A549 (cell line): Measurements from ENCODE around the gene SLC25A10. TPM values are rescaled to one million over a fixed set of nuclear protein-coding genes. Genes with fewer than 3 reads are reported as not detected.

ENCODE experiments used
- ATAC-seq, 2 experiments: fragments of 200-7000 bp in 1 of 2; fragments of >200 bp in 1 of 2; cut with Nextera tagmentation in 1 of 2; cut with Tn5 transposase in 1 of 2; 3 replicates each; pipeline versions ENCODE4 v1.8.0 to v1.9.1; 2018 to 2020; ENCODE audit warnings: mild to moderate bottlenecking in 1 of 2, moderate library complexity in 1 of 2
- CTCF ChIA-PET: fragments of 300-600 bp; sonication (Branson Sonifier 250); formaldehyde crosslinking; extraction: SDS; loops from one replicate; lab custom pipeline; 2021; ENCODE audit warnings: antibody characterized with exemption, inconsistent platforms; lab: Yijun Ruan, JAX
- POLR2A ChIA-PET: fragments of 350-600 bp; formaldehyde crosslinking; extraction: SDS; loops from one replicate; lab custom pipeline; 2021; ENCODE audit warnings: antibody characterized with exemption, inconsistent platforms; lab: Yijun Ruan, JAX
- DNase-seq, 2 experiments: peaks; one replicate each; pipeline versions ENCODE4 v3.0.0 to v3.0.0-alpha.2; 2011 to 2016; ENCODE audit warnings: low read depth in 1 of 2, low spot score in 1 of 2
- FAIRE-seq: peaks from 2 replicates; lab custom pipeline; 2011; peaks lifted over from hg19 to GRCh38; lab: Jason Lieb, UNC
- H3K27ac ChIP-seq, 2 experiments: fragments of >200 bp; sonication (Bioruptor Twin); formaldehyde crosslinking; 3 replicates each; pipeline ENCODE4 v1.5.1; 2016 to 2017
- H3K4me1 ChIP-seq: fragments of >200 bp; sonication (Bioruptor Twin); formaldehyde crosslinking; 3 replicates; pipeline ENCODE4 v1.6.1; 2016
- H3K4me2 ChIP-seq: fragments of >200 bp; sonication (Bioruptor Twin); formaldehyde crosslinking; 3 replicates; pipeline ENCODE4 v1.6.1; 2016
- H3K4me3 ChIP-seq: fragments of >200 bp; sonication (Bioruptor Twin); formaldehyde crosslinking; 3 replicates; pipeline ENCODE4 v1.5.1; 2016
- H3K9me3 ChIP-seq: fragments of >200 bp; sonication (Bioruptor Twin); formaldehyde crosslinking; 3 replicates; pipeline ENCODE4 v1.6.1; 2016
- BCL3 ChIP-seq: fragments of >200 bp; sonication (Bioruptor Twin); formaldehyde crosslinking; IDR thresholded peaks from 3 replicates; pipeline ENCODE4 v1.6.1; 2016
- CEBPB ChIP-seq, 2 experiments: fragments of >200 bp in 1 of 2; sonication (Bioruptor Twin) in 1 of 2; formaldehyde crosslinking in 1 of 2; IDR thresholded peaks; 2 replicates each; pipeline ENCODE4 v1.6.1; 2012 to 2016
- EHMT2 ChIP-seq: fragments of 200-600 bp; sonication (generic); IDR thresholded peaks from 2 replicates; pipeline ENCODE4 v1.6.1; 2016; ENCODE audit warnings: antibody characterized with exemption, low read depth, mild to moderate bottlenecking, moderate library complexity
- ELK1 ChIP-seq: fragments of 150-350 bp; IDR thresholded peaks from 2 replicates; pipeline ENCODE4 v1.6.1; 2014; ENCODE audit warnings: low read depth, mild to moderate bottlenecking, low read length
- EP300 ChIP-seq, 2 experiments: fragments of >200 bp; sonication (Bioruptor Twin); formaldehyde crosslinking; IDR thresholded peaks; 2 replicates in 1 of 2; 3 replicates in 1 of 2; pipeline ENCODE4 v1.6.1; 2016 to 2017
- FOSB ChIP-seq: fragments of 250-450 bp; sonication (Bioruptor Pico); IDR thresholded peaks from 2 replicates; pipeline ENCODE4 v1.5.0; 2020; ENCODE audit warnings: mild to moderate bottlenecking, moderate library complexity
- HMGXB4 ChIP-seq: fragments of 250-450 bp; sonication (Bioruptor Pico); IDR thresholded peaks from 2 replicates; pipeline ENCODE4 v1.5.0; 2021; ENCODE audit warnings: mild to moderate bottlenecking, moderate library complexity, borderline replicate concordance
- JUNB ChIP-seq: fragments of >200 bp; sonication (Bioruptor Twin); formaldehyde crosslinking; IDR thresholded peaks from 2 replicates; pipeline ENCODE4 v1.6.1; 2016
- KDM1A ChIP-seq: fragments of 200-600 bp; sonication (generic); IDR thresholded peaks from 2 replicates; pipeline ENCODE4 v1.6.1; 2016; ENCODE audit warnings: low read depth, mild to moderate bottlenecking
- MAFK ChIP-seq: fragments of 450-650 bp; IDR thresholded peaks from 2 replicates; pipeline ENCODE4 v1.6.1; 2014; ENCODE audit not compliant: partially characterized antibody
- MYC ChIP-seq: IDR thresholded peaks from 2 replicates; pipeline ENCODE4 v1.6.1; 2012; ENCODE audit warnings: mild to moderate bottlenecking, inconsistent platforms, low read length, improper control_type of control experiment, borderline replicate concordance
- POLR2AphosphoS2 ChIP-seq: conservative IDR thresholded peaks from 2 replicates; pipeline ENCODE4 v1.6.1; 2012; ENCODE audit warnings: low read length, improper control_type of control experiment, inconsistent platforms
- RAD21 ChIP-seq, 2 experiments: fragments of >200 bp in 1 of 2; sonication (Bioruptor Twin) in 1 of 2; formaldehyde crosslinking in 1 of 2; IDR thresholded peaks in 1 of 2; conservative IDR thresholded peaks in 1 of 2; 2 replicates in 1 of 2; 3 replicates in 1 of 2; pipeline ENCODE4 v1.6.1; 2012 to 2018; ENCODE audit warnings: inconsistent platforms in 1 of 2
- RARB ChIP-seq: fragments of 250-450 bp; sonication (Bioruptor Pico); IDR thresholded peaks from 2 replicates; pipeline ENCODE4 v1.8.0; 2021; ENCODE audit warnings: mild to moderate bottlenecking, moderate library complexity
- RCOR1 ChIP-seq: fragments of 150-350 bp; IDR thresholded peaks from 2 replicates; pipeline ENCODE4 v1.6.1; 2014; ENCODE audit warnings: antibody characterized with exemption, low read length, low read depth
- RFX5 ChIP-seq: fragments of 450-650 bp; IDR thresholded peaks from 2 replicates; pipeline ENCODE4 v1.7.1; 2014; ENCODE audit warnings: antibody characterized with exemption, mild to moderate bottlenecking, moderate library complexity
- SMC3 ChIP-seq: fragments of >200 bp; sonication (Bioruptor Twin); formaldehyde crosslinking; IDR thresholded peaks from 3 replicates; pipeline ENCODE4 v1.6.1; 2018; ENCODE audit warnings: inconsistent platforms
- SREBF2 ChIP-seq: fragments of 450-650 bp; IDR thresholded peaks from 2 replicates; pipeline ENCODE4 v1.6.1; 2014; ENCODE audit warnings: mild to moderate bottlenecking, moderate library complexity
- TP53 ChIP-seq: fragments of 250-450 bp; sonication (Bioruptor Pico); IDR thresholded peaks from 2 replicates; pipeline ENCODE4 v1.5.0; 2021; ENCODE audit warnings: mild to moderate bottlenecking, moderate library complexity
- ZSCAN20 ChIP-seq: fragments of 250-450 bp; sonication (Bioruptor Pico); IDR thresholded peaks from 2 replicates; pipeline ENCODE4 v1.8.0; 2022; ENCODE audit warnings: mild to moderate bottlenecking, moderate library complexity
- WGBS: methylation state at CpG from one replicate; pipeline ENCODE4 v1.1.6; 2017; ENCODE audit errors: missing lambda C conversion rate; 5-methylcytosine and 5-hydroxymethylcytosine counted together
- polyA plus RNA-seq, 4 experiments: library from polyadenylated mRNA; depleted of rRNA in 3 of 4; stranded (reverse); fragments of >200 nt; fragmentation: RNase III in 1 of 4; extraction: RNeasy Plus Mini Kit Qiagen cat#74134 plus additional on column Dnase treatment in 1 of 4; gene quantifications; 2 replicates in 3 of 4; 3 replicates in 1 of 4; pipeline ENCODE4 v1.2.3, GENCODE V29; 2011 to 2017

SLC25A10 gene
- polyA plus RNA-seq, 2 of the 4 experiments (the other 2 are of a cell fraction) = 20.0 to 47.0 TPM

- Histone ChIP-seq H3K4me1 (peaks cover 22% of the 10 kb centered on the region), H3K4me3 (no peak overlapping the region), H3K4me2 (peak overlapping the region; percentile 90; the same call in 2 of the 3 replicates), H3K9me3 (no peaks in the 10 kb centered on the region), H3K27ac (no peak overlapping the region; a peak in 1 of 6 replicates)
- no peak for DNase-seq
- WGBS = 93% methylated on average over 22 of the region's 25 CpGs
- no peak for FAIRE-seq
- no peak for ATAC-seq
- POLR2A ChIA-PET = interaction anchor here (2.9 to 3.7 kb wide), 2 partner anchors 12 to 16 kb away, joined by 41 to 42 read pairs; partner anchors contain the start of genes ARL16, HGS and SLC25A10
- no peak for TF ChIP-seq FOSB
- no peak for TF ChIP-seq EHMT2
- TF ChIP-seq POLR2AphosphoS2 = no peak
- no peak for TF ChIP-seq EP300 (IDR thresholded peaks at IDR 0.05)
- no peak for TF ChIP-seq MYC
- TF ChIP-seq CEBPB (IDR thresholded peaks at IDR 0.05) = no peak
- no peak for TF ChIP-seq RAD21 (conservative IDR thresholded peaks at IDR 0.05 in 1 of 2, IDR thresholded peaks at IDR 0.05 in 1 of 2)
- TF ChIP-seq ZSCAN20 (CRISPR knock-in tag) = no peak
- TF ChIP-seq MAFK = no peak
- TF ChIP-seq TP53 (CRISPR knock-in tag) = no peak
- TF ChIP-seq RFX5 = no peak
- TF ChIP-seq RARB (CRISPR knock-in tag) = no peak
- no peak for TF ChIP-seq SREBF2
- no peak for TF ChIP-seq HMGXB4 (CRISPR knock-in tag)
- no peak for TF ChIP-seq ELK1
- no peak for TF ChIP-seq SMC3
- TF ChIP-seq JUNB = no peak
- no peak for TF ChIP-seq RCOR1
- TF ChIP-seq BCL3 = no peak
- TF ChIP-seq KDM1A = no peak
- TF ChIP-seq, all 56 proteins: peak for 0
- CTCF ChIA-PET = interaction anchor here (0.6 to 2.9 kb wide), 8 partner anchors 10 to 165 kb away, joined by 3 to 19 read pairs (median 6); partner anchors contain the start of genes ARL16 and HGS
Measured at GRCh38 chr17:81700353-81701287, 11.5 kb upstream of the SLC25A10 start.
